ENCODE results near the gene WFDC11. TPM values are rescaled to one million over a fixed set of nuclear protein-coding genes. Genes with fewer than 3 reads are reported as not detected.

The WFDC11 gene
- total RNA-seq, 4 donors from 2014 or later = not detected

GRCh38 chr20:45621593-45621992 is 48.4 kb downstream of the WFDC11 start:
- no peak overlapping the region for H3K4me3 ChIP-seq
- no peak for DNase-seq (ENCODE audit: low spot score in 2 of 2)
- no peaks in the 10 kb centered on the region for H3K36me3 ChIP-seq
- no peak overlapping the region for H3K27ac ChIP-seq
- H3K9me3 ChIP-seq = no peaks in the 10 kb centered on the region
- no peak for TF ChIP-seq EP300 (IDR thresholded peaks at IDR 0.05)
- TF ChIP-seq POLR2A (IDR thresholded peaks at IDR 0.05) = no peak
- no peak for TF ChIP-seq CTCF (IDR thresholded peaks at IDR 0.05)
- TF ChIP-seq POLR2AphosphoS5 (IDR thresholded peaks at IDR 0.05) = no peak
- 77% methylated on average over 2 of the region's 2 CpGs for WGBS
- no peaks in the 10 kb centered on the region for H3K27me3 ChIP-seq
- H3K4me1 ChIP-seq = no peaks in the 10 kb centered on the region

DNA sequence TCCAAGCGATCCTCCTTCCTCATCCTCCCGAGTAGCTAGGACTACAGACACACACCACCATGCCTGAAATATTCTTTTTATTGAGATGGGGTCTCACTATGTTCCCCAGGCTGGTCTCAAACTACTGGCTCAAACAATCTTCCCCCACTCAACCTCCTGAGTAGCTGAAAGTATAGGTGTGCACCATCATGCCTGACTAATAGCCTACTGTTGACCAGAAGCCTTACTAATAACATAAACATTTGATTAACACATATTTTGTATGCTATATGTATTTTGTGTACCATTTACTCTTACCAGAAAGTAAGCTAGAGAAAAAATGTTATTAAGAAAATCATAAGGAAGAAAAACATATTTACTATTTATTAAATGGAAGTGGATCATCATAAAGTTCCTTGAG is 52.4 kb downstream of the WFDC11 start:
- no peaks in the 10 kb centered on the region for H3K4me1 ChIP-seq
- TF ChIP-seq CTCF (IDR thresholded peaks at IDR 0.05) (no peak), POLR2AphosphoS5 (IDR thresholded peaks at IDR 0.05) (no peak), POLR2A (IDR thresholded peaks at IDR 0.05) (no peak), EP300 (IDR thresholded peaks at IDR 0.05) (no peak)
- 90% methylated on average over 2 of the region's 2 CpGs for WGBS
- no peaks in the 10 kb centered on the region for H3K9me3 ChIP-seq
- DNase-seq (ENCODE audit: low spot score in 2 of 2) = no peak
- H3K36me3 ChIP-seq = no peaks in the 10 kb centered on the region
- no peak overlapping the region for H3K4me3 ChIP-seq
- no peaks in the 10 kb centered on the region for H3K27me3 ChIP-seq
- H3K27ac ChIP-seq = no peak overlapping the region

DNA sequence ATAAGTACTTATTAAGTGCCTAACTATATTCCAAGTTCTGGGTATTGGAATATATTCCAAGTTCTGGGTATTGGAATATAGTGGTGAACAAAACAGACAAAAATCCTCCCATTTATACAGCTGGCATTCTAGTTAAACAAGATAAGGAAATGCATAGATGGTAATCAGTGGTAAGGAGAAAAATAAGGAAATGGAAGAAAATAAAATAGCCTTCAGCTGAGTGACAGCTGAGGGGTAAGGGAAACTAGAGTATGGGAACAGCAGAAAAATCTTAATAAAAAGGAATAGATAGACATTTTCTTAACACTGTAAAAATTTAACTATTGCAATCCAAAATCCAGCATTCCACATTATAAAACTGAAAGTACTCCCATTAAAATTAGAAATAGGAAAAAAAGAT is 57.7 kb downstream of the WFDC11 start:
- no peaks in the 10 kb centered on the region for H3K4me1 ChIP-seq
- H3K4me3 ChIP-seq = no peak overlapping the region
- no peak for DNase-seq (ENCODE audit: low spot score in 2 of 2)
- H3K27me3 ChIP-seq = no peaks in the 10 kb centered on the region
- no peaks in the 10 kb centered on the region for H3K9me3 ChIP-seq
- no peaks in the 10 kb centered on the region for H3K36me3 ChIP-seq
- no peak overlapping the region for H3K27ac ChIP-seq
- TF ChIP-seq POLR2A (IDR thresholded peaks at IDR 0.05) (no peak), POLR2AphosphoS5 (IDR thresholded peaks at IDR 0.05) (no peak), CTCF (IDR thresholded peaks at IDR 0.05) (no peak), EP300 (IDR thresholded peaks at IDR 0.05) (no peak)

DNA sequence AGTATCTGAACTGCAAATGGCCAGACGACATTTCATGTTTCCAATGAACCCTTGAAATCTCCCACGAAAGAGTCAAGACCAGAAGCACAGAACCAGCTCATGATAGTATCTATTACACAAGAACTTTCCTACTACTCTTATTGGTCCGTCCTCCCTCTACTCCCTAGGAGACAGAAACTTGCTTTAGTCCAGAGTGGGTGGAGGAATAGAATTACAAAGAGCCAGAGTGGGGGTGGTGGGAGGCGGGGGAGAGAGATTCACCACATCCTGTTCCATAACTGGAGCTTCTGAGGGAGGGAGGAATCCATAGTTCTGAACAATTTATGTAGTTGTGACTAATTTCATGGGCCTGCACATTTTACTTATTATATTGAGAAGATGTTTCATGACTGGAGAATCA is 59.0 kb downstream of the WFDC11 start:
- Histone ChIP-seq H3K27ac (no peak overlapping the region), H3K9me3 (no peaks in the 10 kb centered on the region), H3K27me3 (no peaks in the 10 kb centered on the region), H3K4me1 (no peaks in the 10 kb centered on the region), H3K36me3 (no peaks in the 10 kb centered on the region), H3K4me3 (no peak overlapping the region)
- DNase-seq (ENCODE audit: low spot score in 2 of 2) = no peak
- 38% methylated on average over 4 of the region's 4 CpGs for WGBS
- no peak for TF ChIP-seq POLR2AphosphoS5 (IDR thresholded peaks at IDR 0.05)
- TF ChIP-seq POLR2A (IDR thresholded peaks at IDR 0.05) = no peak

DNA sequence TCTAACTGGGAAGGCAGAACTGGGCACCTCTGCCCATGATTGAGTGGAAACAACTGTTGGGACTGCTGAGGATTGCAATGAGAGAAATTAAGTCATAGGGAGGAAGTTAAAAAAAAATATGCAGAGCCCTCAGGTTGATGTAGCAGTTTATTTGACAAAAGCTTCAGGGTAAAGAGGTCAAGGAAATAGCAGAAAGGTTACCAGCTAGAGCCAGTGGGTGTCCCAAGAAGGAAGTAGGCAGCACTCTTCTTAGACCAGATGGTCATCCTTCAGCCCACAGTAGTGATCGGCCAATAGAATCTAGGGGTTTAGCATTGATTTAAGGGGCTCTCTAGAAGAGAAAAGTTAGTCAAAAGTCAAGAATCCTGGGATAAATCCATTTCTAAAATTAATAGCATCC is 62.2 kb downstream of the WFDC11 start:
- TF ChIP-seq POLR2AphosphoS5 (IDR thresholded peaks at IDR 0.05) (no peak), EP300 (IDR thresholded peaks at IDR 0.05) (no peak), CTCF (IDR thresholded peaks at IDR 0.05) (no peak), POLR2A (IDR thresholded peaks at IDR 0.05) (no peak)
- no peaks in the 10 kb centered on the region for H3K4me1 ChIP-seq
- no peak overlapping the region for H3K4me3 ChIP-seq
- H3K9me3 ChIP-seq = no peaks in the 10 kb centered on the region
- no peaks in the 10 kb centered on the region for H3K27me3 ChIP-seq
- H3K36me3 ChIP-seq = no peaks in the 10 kb centered on the region
- WGBS = 96% methylated on average over 1 of the region's 1 CpG
- no peak for DNase-seq (ENCODE audit: low spot score in 2 of 2)
- no peak overlapping the region for H3K27ac ChIP-seq

Other genes with a start within 250 kb of the WFDC11 start
- 10 to 100 TPM; 29.6 to 58.0 (median 34.1) TPM for gene WFDC2, start 200.5 kb downstream of the WFDC11 start, total RNA-seq
- 1 to 10 TPM in 1 of 4 donors, not detected in 3; 3.2 TPM for gene SPINT3, start 154.6 kb downstream of the WFDC11 start, total RNA-seq
- 1 to 10 TPM in 1 of 4 donors, not detected in 3; 1.6 TPM for gene WFDC6, start 130.8 kb downstream of the WFDC11 start, total RNA-seq
- under 1 TPM in 1 of 4 donors, not detected in 3; 0.42 TPM for gene EPPIN, start 122.8 kb downstream of the WFDC11 start, total RNA-seq
- not detected for gene WFDC8, start 91.0 kb downstream of the WFDC11 start, total RNA-seq
- not detected for gene WFDC10A, start 40.5 kb downstream of the WFDC11 start, total RNA-seq
- not detected for gene WFDC9, start 39.0 kb downstream of the WFDC11 start, total RNA-seq
- not detected for gene WFDC13, start 31.8 kb upstream of the WFDC11 start, total RNA-seq
- gene WFDC10B, start 34.8 kb upstream of the WFDC11 start, total RNA-seq = not detected
- gene SPINT4, start 52.1 kb upstream of the WFDC11 start, total RNA-seq = not detected
- 10 to 100 TPM in 2 of 4 donors, 1 to 10 TPM in 2; 1.2 to 34.8 (median 17.6) TPM for gene WFDC3, start 121.6 kb upstream of the WFDC11 start, total RNA-seq
- gene DNTTIP1, start 121.7 kb upstream of the WFDC11 start, total RNA-seq = 10 to 100 TPM; 18.7 to 59.6 (median 30.5) TPM
- gene UBE2C, start 142.4 kb upstream of the WFDC11 start, total RNA-seq = 10 to 100 TPM in 3 of 4 donors, 1 to 10 TPM in 1; 9.0 to 25.4 (median 20.7) TPM
- 1 to 10 TPM in 1 of 4 donors, under 1 TPM in 1, not detected in 2; 0.91 to 1.6 TPM for gene TNNC2, start 157.1 kb upstream of the WFDC11 start, total RNA-seq
- gene SNX21, start 163.6 kb upstream of the WFDC11 start, total RNA-seq = 100 to 1,000 TPM; 106 to 161 (median 143) TPM
- 10 to 100 TPM; 34.4 to 62.0 (median 44.3) TPM for gene ACOT8, start 187.2 kb upstream of the WFDC11 start, total RNA-seq
- gene ZSWIM3, start 187.4 kb upstream of the WFDC11 start, total RNA-seq = 1 to 10 TPM; 2.1 to 4.6 (median 3.6) TPM
- 10 to 100 TPM in 3 of 4 donors, 1 to 10 TPM in 1; 9.7 to 18.4 (median 15.0) TPM for gene ZSWIM1, start 211.0 kb upstream of the WFDC11 start, total RNA-seq
- gene SPATA25, start 217.4 kb upstream of the WFDC11 start, total RNA-seq = 10 to 100 TPM in 1 of 4 donors, 1 to 10 TPM in 2, not detected in 1; 1.9 to 12.9 (median 6.4) TPM
- gene NEURL2, start 221.0 kb upstream of the WFDC11 start, total RNA-seq = 10 to 100 TPM in 1 of 4 donors, 1 to 10 TPM in 3; 4.2 to 11.5 (median 5.7) TPM
- 100 to 1,000 TPM in 3 of 4 donors, 10 to 100 TPM in 1; 95.5 to 133 (median 120) TPM for gene CTSA, start 221.1 kb upstream of the WFDC11 start, total RNA-seq
- 100 to 1,000 TPM in 1 of 4 donors, 10 to 100 TPM in 3; 49.2 to 138 (median 70.4) TPM for gene PLTP, start 241.9 kb upstream of the WFDC11 start, total RNA-seq